ENCODE results near the gene PARG.

PARG gene

GRCh38 chr10:49837051-49837478 lies 104.8 kb downstream of the PARG start:
- H3K27me3 ChIP-seq (ENCODE audit: control insufficient read depth, insufficient read depth, low read length), result no peaks in the 10 kb centered on the region
- no peaks in the 10 kb centered on the region for H3K9me3 ChIP-seq (ENCODE audit: control insufficient read depth, low read length)
- H3K4me3 ChIP-seq (ENCODE audit: low read length), result no peak overlapping the region
- no peak overlapping the region for H3K9ac ChIP-seq (ENCODE audit: low read length)
- H3K4me1 ChIP-seq (ENCODE audit: control insufficient read depth, insufficient read depth, low read length), result peaks cover 9% of the 10 kb centered on the region
- no peaks in the 10 kb centered on the region for H3K36me3 ChIP-seq (ENCODE audit: control insufficient read depth, insufficient read depth, low read length)

- no peak overlapping the region for H3K4me3 ChIP-seq (ENCODE audit: low read length)
- no peaks in the 10 kb centered on the region for H3K9me3 ChIP-seq (ENCODE audit: control insufficient read depth, low read length)
- H3K9ac ChIP-seq (ENCODE audit: low read length), result no peak overlapping the region
- no peaks in the 10 kb centered on the region for H3K27me3 ChIP-seq (ENCODE audit: control insufficient read depth, insufficient read depth, low read length)
- peaks cover 9% of the 10 kb centered on the region for H3K4me1 ChIP-seq (ENCODE audit: control insufficient read depth, insufficient read depth, low read length)
- no peaks in the 10 kb centered on the region for H3K36me3 ChIP-seq (ENCODE audit: control insufficient read depth, insufficient read depth, low read length)
Observed at GRCh38 chr10:49834976-49835375, 106.9 kb downstream of the PARG start.

DNA sequence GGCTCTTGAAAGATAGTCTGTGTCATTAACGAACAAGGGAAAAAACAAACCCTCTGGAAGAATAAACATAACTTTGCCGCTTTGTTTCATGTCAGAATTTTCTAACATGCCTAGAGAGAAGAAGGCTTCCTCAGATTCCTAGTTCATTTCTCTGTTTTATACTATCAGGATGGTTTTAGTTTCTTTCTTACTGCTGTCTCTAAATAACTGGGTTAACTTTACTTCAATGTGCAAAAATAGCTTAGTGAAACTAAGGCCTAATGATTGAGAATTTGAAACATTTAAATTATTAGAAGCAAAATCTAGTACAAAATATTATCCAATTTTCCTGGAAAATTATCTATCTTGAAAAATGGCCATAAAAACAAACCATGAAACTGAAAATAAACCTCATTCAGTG lies 107.6 kb downstream of the PARG start:
- Histone ChIP-seq H3K27me3 (ENCODE audit: control insufficient read depth, insufficient read depth, low read length) (no peaks in the 10 kb centered on the region), H3K9me3 (ENCODE audit: control insufficient read depth, low read length) (no peaks in the 10 kb centered on the region), H3K36me3 (ENCODE audit: control insufficient read depth, insufficient read depth, low read length) (no peaks in the 10 kb centered on the region)

DNA sequence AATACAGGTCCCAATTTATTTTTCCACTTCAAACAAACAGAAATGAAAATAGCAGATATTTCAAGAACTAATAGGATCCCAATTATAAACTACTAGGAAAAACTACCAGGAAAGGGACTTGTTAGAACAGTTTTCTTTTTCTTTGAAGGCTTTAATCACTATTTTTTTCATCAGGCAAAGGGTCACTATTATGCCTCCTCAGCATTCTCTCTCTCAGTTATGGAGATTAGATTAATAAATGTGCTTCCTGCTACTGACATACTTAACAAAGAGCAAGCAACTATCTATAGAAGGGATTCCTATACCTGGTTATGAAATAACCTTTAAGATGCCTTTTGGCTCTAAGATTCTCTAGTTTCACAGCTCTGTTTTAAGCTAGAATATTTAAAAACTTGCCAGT lies 108.7 kb downstream of the PARG start:
- Histone ChIP-seq H3K9me3 (ENCODE audit: control insufficient read depth, low read length) (no peaks in the 10 kb centered on the region), H3K36me3 (ENCODE audit: control insufficient read depth, insufficient read depth, low read length) (no peaks in the 10 kb centered on the region), H3K9ac (ENCODE audit: low read length) (no peak overlapping the region), H3K27me3 (ENCODE audit: control insufficient read depth, insufficient read depth, low read length) (no peaks in the 10 kb centered on the region), H3K4me1 (ENCODE audit: control insufficient read depth, insufficient read depth, low read length) (peaks cover 9% of the 10 kb centered on the region), H3K4me3 (ENCODE audit: low read length) (no peak overlapping the region)

More for the DNA sequence above, 107.6 kb downstream of the PARG start:
- Histone ChIP-seq H3K4me3 (ENCODE audit: low read length) (no peak overlapping the region), H3K4me1 (ENCODE audit: control insufficient read depth, insufficient read depth, low read length) (peaks cover 9% of the 10 kb centered on the region), H3K9ac (ENCODE audit: low read length) (no peak overlapping the region)

DNA sequence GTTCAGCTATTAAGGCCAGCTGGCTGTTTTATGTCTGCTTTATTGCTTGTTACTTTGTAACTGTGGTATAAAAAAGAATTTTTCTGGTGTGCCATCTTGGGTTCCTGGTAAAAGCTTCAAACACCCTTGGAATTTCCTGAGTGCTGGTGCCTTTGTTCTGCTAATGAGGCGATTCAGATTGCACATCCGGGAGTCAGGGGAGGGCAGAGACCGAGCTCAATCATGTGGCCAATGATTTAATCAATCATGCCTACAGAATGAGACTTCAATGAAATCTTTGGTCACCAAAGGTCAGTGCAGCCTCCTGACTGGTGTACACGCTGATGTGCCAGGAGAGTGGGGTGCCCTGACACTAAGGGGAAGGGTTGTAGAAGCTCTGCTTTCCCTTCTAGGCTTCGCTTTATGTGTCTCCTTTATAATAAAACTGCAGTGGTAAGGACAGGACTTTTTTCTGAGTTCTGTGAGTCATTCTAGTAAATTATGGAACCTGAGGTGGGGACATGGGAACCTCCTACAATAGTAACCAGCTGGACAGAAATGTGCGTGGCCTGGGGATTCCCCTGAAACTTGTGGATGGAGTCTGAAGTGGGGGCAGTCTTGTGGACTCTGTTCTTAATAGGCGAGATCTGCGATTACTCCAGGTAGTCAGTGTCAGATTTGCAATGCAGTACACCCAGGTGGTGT lies 110.3 kb downstream of the PARG start:
- H3K4me1 ChIP-seq (ENCODE audit: control insufficient read depth, insufficient read depth, low read length), result peaks cover 9% of the 10 kb centered on the region
- no peak overlapping the region for H3K9ac ChIP-seq (ENCODE audit: low read length)
- no peak overlapping the region for H3K4me3 ChIP-seq (ENCODE audit: low read length)
- no peaks in the 10 kb centered on the region for H3K36me3 ChIP-seq (ENCODE audit: control insufficient read depth, insufficient read depth, low read length)
- H3K27me3 ChIP-seq (ENCODE audit: control insufficient read depth, insufficient read depth, low read length), result no peaks in the 10 kb centered on the region
- no peaks in the 10 kb centered on the region for H3K9me3 ChIP-seq (ENCODE audit: control insufficient read depth, low read length)

- no peaks in the 10 kb centered on the region for H3K27me3 ChIP-seq (ENCODE audit: control insufficient read depth, insufficient read depth, low read length)
- H3K9me3 ChIP-seq (ENCODE audit: control insufficient read depth, low read length), result no peaks in the 10 kb centered on the region
- peaks cover 9% of the 10 kb centered on the region for H3K4me1 ChIP-seq (ENCODE audit: control insufficient read depth, insufficient read depth, low read length)
- no peak overlapping the region for H3K4me3 ChIP-seq (ENCODE audit: low read length)
- H3K36me3 ChIP-seq (ENCODE audit: control insufficient read depth, insufficient read depth, low read length), result no peaks in the 10 kb centered on the region
- no peak overlapping the region for H3K9ac ChIP-seq (ENCODE audit: low read length)
Observed at GRCh38 chr10:49830846-49831245, 111.0 kb downstream of the PARG start.

GRCh38 chr10:49830016-49830415 lies 111.8 kb downstream of the PARG start:
- Histone ChIP-seq H3K9me3 (ENCODE audit: control insufficient read depth, low read length) (no peaks in the 10 kb centered on the region), H3K4me3 (ENCODE audit: low read length) (no peak overlapping the region), H3K27me3 (ENCODE audit: control insufficient read depth, insufficient read depth, low read length) (no peaks in the 10 kb centered on the region), H3K36me3 (ENCODE audit: control insufficient read depth, insufficient read depth, low read length) (no peaks in the 10 kb centered on the region), H3K9ac (ENCODE audit: low read length) (no peak overlapping the region), H3K4me1 (ENCODE audit: control insufficient read depth, insufficient read depth, low read length) (peaks cover 6% of the 10 kb centered on the region)

GRCh38 chr10:49827297-49827696 lies 114.5 kb downstream of the PARG start:
- no peaks in the 10 kb centered on the region for H3K4me1 ChIP-seq (ENCODE audit: control insufficient read depth, insufficient read depth, low read length)
- H3K27me3 ChIP-seq (ENCODE audit: control insufficient read depth, insufficient read depth, low read length), result no peaks in the 10 kb centered on the region
- H3K4me3 ChIP-seq (ENCODE audit: low read length), result no peak overlapping the region
- H3K9ac ChIP-seq (ENCODE audit: low read length), result no peak overlapping the region
- H3K36me3 ChIP-seq (ENCODE audit: control insufficient read depth, insufficient read depth, low read length), result no peaks in the 10 kb centered on the region
- no peaks in the 10 kb centered on the region for H3K9me3 ChIP-seq (ENCODE audit: control insufficient read depth, low read length)

DNA sequence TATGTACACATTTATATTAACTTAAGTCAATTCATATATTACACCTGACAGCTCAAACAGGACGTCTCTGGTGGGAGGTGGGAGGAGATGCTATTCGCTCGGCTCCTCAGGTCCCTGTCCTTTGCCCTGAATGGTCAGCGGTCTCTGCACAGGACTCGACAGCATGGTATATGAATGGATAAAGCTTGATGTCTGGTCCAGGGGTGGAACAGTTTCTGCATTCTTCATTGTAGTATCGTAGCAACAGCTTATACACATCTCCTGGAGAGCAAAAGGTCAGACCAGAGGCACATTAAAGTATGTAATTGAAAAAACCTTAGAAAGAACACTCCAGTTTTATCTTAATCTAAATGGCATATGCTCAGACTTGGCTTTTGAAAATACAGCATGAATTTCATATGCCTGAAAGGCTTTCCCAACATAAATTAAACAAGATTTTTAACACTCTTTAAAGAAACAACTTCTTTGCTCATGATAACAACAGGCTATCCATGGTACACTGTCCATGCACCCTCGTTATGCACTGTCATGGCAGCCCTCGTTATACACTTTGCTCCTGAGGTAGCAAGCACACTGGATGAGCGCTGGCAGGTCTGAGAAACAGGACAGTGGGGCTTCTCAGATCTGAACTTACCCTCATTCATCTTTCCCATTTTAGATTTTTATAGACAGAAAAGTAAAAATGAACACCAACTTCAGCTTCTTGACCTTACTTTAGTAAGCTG lies 122.4 kb downstream of the PARG start:
- H3K36me3 ChIP-seq (ENCODE audit: control insufficient read depth, insufficient read depth, low read length), result no peaks in the 10 kb centered on the region

GRCh38 chr10:49817845-49818244 lies 124.0 kb downstream of the PARG start:
- H3K9ac ChIP-seq (ENCODE audit: low read length), result no peak overlapping the region

More for the DNA sequence above, 122.4 kb downstream of the PARG start:
- Histone ChIP-seq H3K4me1 (ENCODE audit: control insufficient read depth, insufficient read depth, low read length) (no peaks in the 10 kb centered on the region), H3K9me3 (ENCODE audit: control insufficient read depth, low read length) (no peaks in the 10 kb centered on the region), H3K27me3 (ENCODE audit: control insufficient read depth, insufficient read depth, low read length) (no peaks in the 10 kb centered on the region), H3K4me3 (ENCODE audit: low read length) (no peak overlapping the region), H3K9ac (ENCODE audit: low read length) (no peak overlapping the region)

GRCh38 chr10:49803988-49804387 lies 137.8 kb downstream of the PARG start:
- Histone ChIP-seq H3K27me3 (ENCODE audit: control insufficient read depth, insufficient read depth, low read length) (no peaks in the 10 kb centered on the region), H3K9ac (ENCODE audit: low read length) (no peak overlapping the region), H3K4me3 (ENCODE audit: low read length) (no peak overlapping the region), H3K9me3 (ENCODE audit: control insufficient read depth, low read length) (no peaks in the 10 kb centered on the region), H3K4me1 (ENCODE audit: control insufficient read depth, insufficient read depth, low read length) (no peaks in the 10 kb centered on the region), H3K36me3 (ENCODE audit: control insufficient read depth, insufficient read depth, low read length) (no peaks in the 10 kb centered on the region)

More at GRCh38 chr10:49817845-49818244, 124.0 kb downstream of the PARG start:
- Histone ChIP-seq H3K9me3 (ENCODE audit: control insufficient read depth, low read length) (no peaks in the 10 kb centered on the region), H3K27me3 (ENCODE audit: control insufficient read depth, insufficient read depth, low read length) (no peaks in the 10 kb centered on the region), H3K36me3 (ENCODE audit: control insufficient read depth, insufficient read depth, low read length) (no peaks in the 10 kb centered on the region), H3K4me1 (ENCODE audit: control insufficient read depth, insufficient read depth, low read length) (no peaks in the 10 kb centered on the region), H3K4me3 (ENCODE audit: low read length) (no peak overlapping the region)

GRCh38 chr10:49798275-49798674 lies 143.6 kb downstream of the PARG start:
- H3K9me3 ChIP-seq (ENCODE audit: control insufficient read depth, low read length), result no peaks in the 10 kb centered on the region
- no peak overlapping the region for H3K4me3 ChIP-seq (ENCODE audit: low read length)
- no peak overlapping the region for H3K9ac ChIP-seq (ENCODE audit: low read length)
- peaks cover 3% of the 10 kb centered on the region for H3K27me3 ChIP-seq (ENCODE audit: control insufficient read depth, insufficient read depth, low read length)
- no peaks in the 10 kb centered on the region for H3K36me3 ChIP-seq (ENCODE audit: control insufficient read depth, insufficient read depth, low read length)
- no peaks in the 10 kb centered on the region for H3K4me1 ChIP-seq (ENCODE audit: control insufficient read depth, insufficient read depth, low read length)
